Loucy (cell line): ENCODE results near the gene FAM83B.
"Not testable (repeated sequence)": the region's sequence is repeated elsewhere in the genome, so short reads cannot be mapped to it uniquely, and the experiment has no call there.

Experiments
- H2AFZ ChIP-seq: fragments of 200-600 bp; sonication (generic); 2 replicates; pipeline ENCODE4 v1.6.0; 2016; ENCODE audit warnings: antibody characterized with exemption, mild to moderate bottlenecking, low read length, moderate library complexity
- H3F3A ChIP-seq: fragments of 200-600 bp; 2 replicates; pipeline ENCODE4 v1.6.0; 2016; ENCODE audit warnings: antibody characterized with exemption, low read depth, mild to moderate bottlenecking
- H3K27me3 ChIP-seq: fragments of 200-600 bp; sonication (generic); 2 replicates; pipeline ENCODE4 v1.6.1; 2014; ENCODE audit warnings: low read length, mild to moderate bottlenecking; ENCODE audit not compliant: insufficient read depth, poor library complexity, severe bottlenecking
- H3K36me3 ChIP-seq: fragments of 200-600 bp; sonication (generic); 2 replicates; pipeline ENCODE4 v1.6.1; 2016; ENCODE audit warnings: low read length; ENCODE audit not compliant: insufficient read depth
- H3K4me1 ChIP-seq: fragments of 200-600 bp; sonication (generic); 2 replicates; pipeline ENCODE4 v1.5.1; 2014; ENCODE audit warnings: low read length, mild to moderate bottlenecking; ENCODE audit not compliant: insufficient read depth, poor library complexity, severe bottlenecking
- H3K4me2 ChIP-seq: fragments of 200-600 bp; sonication (generic); 2 replicates; pipeline ENCODE4 v1.6.0; 2014; ENCODE audit warnings: antibody characterized with exemption, low read length, low read depth, mild to moderate bottlenecking; ENCODE audit not compliant: poor library complexity, severe bottlenecking
- H3K4me3 ChIP-seq: fragments of 200-600 bp; sonication (generic); 2 replicates; pipeline ENCODE4 v1.5.1; 2014; ENCODE audit warnings: low read length, mild to moderate bottlenecking, mixed read lengths; ENCODE audit not compliant: poor library complexity, severe bottlenecking
- H3K79me2 ChIP-seq: fragments of 200-600 bp; sonication (generic); 2 replicates; pipeline ENCODE4 v1.6.1; 2014; ENCODE audit warnings: low read length; ENCODE audit not compliant: insufficient read depth
- H3K9ac ChIP-seq: fragments of 200-600 bp; sonication (generic); 2 replicates; pipeline ENCODE4 v1.6.0; 2014; ENCODE audit warnings: mild to moderate bottlenecking, low read depth, low read length, moderate library complexity; ENCODE audit not compliant: poor library complexity, severe bottlenecking
- H3K9me2 ChIP-seq: fragments of 200-600 bp; sonication (generic); replicated peaks from 2 replicates; pipeline ENCODE4 v1.6.1; 2016; ENCODE audit warnings: low read depth, low read length, mixed read lengths
- H3K9me3 ChIP-seq: fragments of 200-600 bp; sonication (generic); 2 replicates; pipeline ENCODE4 v1.6.1; 2014; ENCODE audit warnings: mild to moderate bottlenecking, antibody characterized with exemption, low read length, low read depth; ENCODE audit not compliant: insufficient read depth
- H4K20me1 ChIP-seq: fragments of 200-600 bp; sonication (generic); 2 replicates; pipeline ENCODE4 v1.6.0; 2014; ENCODE audit warnings: antibody characterized with exemption, low read length, mild to moderate bottlenecking; ENCODE audit not compliant: insufficient read depth, poor library complexity, severe bottlenecking
- CTCF ChIP-seq: fragments of 200-600 bp; sonication (generic); conservative IDR thresholded peaks from 2 replicates; pipeline ENCODE4 v1.5.1; 2014; ENCODE audit warnings: mild to moderate bottlenecking, antibody characterized with exemption, low read length
- EZH2phosphoT487 ChIP-seq: fragments of 200-600 bp; IDR thresholded peaks from 2 replicates; pipeline ENCODE4 v1.6.1; 2018; ENCODE audit warnings: antibody characterized with exemption, mild to moderate bottlenecking, moderate library complexity, borderline replicate concordance

Gene FAM83B

GRCh38 chr6:54817236-54817635, 29.3 kb upstream of the FAM83B start:
- TF ChIP-seq CTCF (no peak), EZH2phosphoT487 (no peak)
- Histone ChIP-seq H3K9me3 (no peaks in the 10 kb centered on the region), H3K9me2 (no peaks in the 10 kb centered on the region), H3K27me3 (no peaks in the 10 kb centered on the region), H3F3A (no peaks in the 10 kb centered on the region), H4K20me1 (no peaks in the 10 kb centered on the region), H3K4me3 (no peak overlapping the region), H3K36me3 (no peaks in the 10 kb centered on the region), H3K79me2 (no peaks in the 10 kb centered on the region), H3K9ac (no peak overlapping the region), H3K4me2 (no peak overlapping the region), H2AFZ (no peak overlapping the region), H3K4me1 (no peaks in the 10 kb centered on the region)

- no peaks in the 10 kb centered on the region for H3K9me3 ChIP-seq
- H3K4me2 ChIP-seq = no peak overlapping the region
- H2AFZ ChIP-seq = no peak overlapping the region
- no peaks in the 10 kb centered on the region for H3K9me2 ChIP-seq
- H3K79me2 ChIP-seq = no peaks in the 10 kb centered on the region
- no peaks in the 10 kb centered on the region for H3K36me3 ChIP-seq
- no peak overlapping the region for H3K4me3 ChIP-seq
- no peaks in the 10 kb centered on the region for H3F3A ChIP-seq
- H3K9ac ChIP-seq = no peak overlapping the region
- no peaks in the 10 kb centered on the region for H3K27me3 ChIP-seq
- no peak for TF ChIP-seq CTCF
- TF ChIP-seq EZH2phosphoT487 = no peak
- H3K4me1 ChIP-seq = no peaks in the 10 kb centered on the region
- no peaks in the 10 kb centered on the region for H4K20me1 ChIP-seq
Measured at GRCh38 chr6:54817834-54818233, 28.7 kb upstream of the FAM83B start.

GRCh38 chr6:54824225-54824624, 22.3 kb upstream of the FAM83B start:
- H2AFZ ChIP-seq, H3K4me2 ChIP-seq, H3K27me3 ChIP-seq, H3K9me2 ChIP-seq, H3K4me3 ChIP-seq, H4K20me1 ChIP-seq, H3K36me3 ChIP-seq, H3K4me1 ChIP-seq, H3K79me2 ChIP-seq, H3K9ac ChIP-seq, H3F3A ChIP-seq, H3K9me3 ChIP-seq: not testable (repeated sequence)

GRCh38 chr6:54827010-54827409, 19.6 kb upstream of the FAM83B start:
- no peaks in the 10 kb centered on the region for H3K9me2 ChIP-seq
- no peak overlapping the region for H3K9ac ChIP-seq
- no peaks in the 10 kb centered on the region for H3K4me1 ChIP-seq
- TF ChIP-seq EZH2phosphoT487 (no peak), CTCF (no peak)
- H3K27me3 ChIP-seq = no peaks in the 10 kb centered on the region
- no peak overlapping the region for H3K4me2 ChIP-seq
- H3F3A ChIP-seq = no peaks in the 10 kb centered on the region
- H3K36me3 ChIP-seq = no peaks in the 10 kb centered on the region
- no peaks in the 10 kb centered on the region for H3K79me2 ChIP-seq
- no peaks in the 10 kb centered on the region for H4K20me1 ChIP-seq
- no peak overlapping the region for H3K4me3 ChIP-seq
- no peaks in the 10 kb centered on the region for H3K9me3 ChIP-seq
- no peak overlapping the region for H2AFZ ChIP-seq
